GM23248 (cell line): ENCODE data around the gene CFAP157.
"Not testable (repeated sequence)": the region's sequence is repeated elsewhere in the genome, so short reads cannot be mapped to it uniquely, and the experiment has no call there.

Experiments used
- EZH2 ChIP-seq: fragments of 200-600 bp; sonication (generic); IDR thresholded peaks from 2 replicates; pipeline ENCODE4 v1.6.1; 2018; ENCODE audit warnings: antibody characterized with exemption, mild to moderate bottlenecking; ENCODE audit not compliant: insufficient read depth, poor library complexity, severe bottlenecking
- EZH2phosphoT487 ChIP-seq: fragments of 200-600 bp; sonication (generic); IDR thresholded peaks from 2 replicates; pipeline ENCODE4 v1.6.1; 2018; ENCODE audit warnings: antibody characterized with exemption, moderate library complexity, mild to moderate bottlenecking, low read depth; ENCODE audit not compliant: insufficient read depth

- TF ChIP-seq EZH2phosphoT487, EZH2: not testable (repeated sequence)
Measured at GRCh38 chr9:127756776-127757175, 50.0 kb downstream of the CFAP157 start.
